B cell (primary cell): ENCODE data around the gene ATP5F1B. TPM values are rescaled to one million over a fixed set of nuclear protein-coding genes. Genes with fewer than 3 reads are reported as not detected.

Experiments
- ATAC-seq: fragments of 200-7000 bp; cut with Tn5 transposase; one replicate; pipeline ENCODE4 v1.10.0; 2021; ENCODE audit warnings: low read depth, mild to moderate bottlenecking, moderate number of reproducible peaks, moderate library complexity
- CTCF ChIA-PET: fragments of 350-600 bp; sonication (Branson Sonifier 250); formaldehyde crosslinking; loops from one replicate; lab custom pipeline; 2021; ENCODE audit warnings: antibody characterized with exemption, inconsistent platforms; lab: Charles Lee
- POLR2A ChIA-PET: fragments of 350-600 bp; sonication (Branson Sonifier 250); formaldehyde crosslinking; loops from one replicate; lab custom pipeline; 2021; ENCODE audit warnings: antibody characterized with exemption; lab: Charles Lee
- DNase-seq: peaks from one replicate; pipeline ENCODE4 v3.0.0; 2013
- H2AFZ ChIP-seq: 2 replicates; pipeline ENCODE4 v1.6.1; 2012; ENCODE audit warnings: mild to moderate bottlenecking, low read depth, low read length; ENCODE audit not compliant: insufficient read depth, poor library complexity, severe bottlenecking
- H3K27ac ChIP-seq, 2 donors: 1 replicate in 1 of 2; 2 replicates in 1 of 2; pipeline ENCODE4 v1.5.1; 2012 to 2013; ENCODE audit warnings: low read length in 2 of 2, mild to moderate bottlenecking in 2 of 2, moderate library complexity in 1 of 2
- H3K27me3 ChIP-seq, 4 experiments: fragments of 200-600 bp in 1 of 4; sonication (generic) in 1 of 4; replicated peaks in 1 of 4; 1 replicate in 2 of 4; 2 replicates in 2 of 4; pipeline versions ENCODE4 v1.6.1 to v1.7.0; 2013 to 2016; ENCODE audit warnings: low read length in 3 of 4, mild to moderate bottlenecking in 2 of 4, mixed read lengths in 1 of 4, moderate library complexity in 1 of 4; ENCODE audit not compliant: insufficient read depth in 4 of 4, control insufficient read depth in 3 of 4; ENCODE audit errors: control extremely low read depth in 1 of 4
- H3K36me3 ChIP-seq, 2 experiments: replicated peaks in 1 of 2; 1 replicate in 1 of 2; 2 replicates in 1 of 2; pipeline versions ENCODE4 v1.6.1 to v1.7.1; 2013; ENCODE audit warnings: low read length in 1 of 2; ENCODE audit not compliant: insufficient read depth in 2 of 2, control insufficient read depth in 1 of 2; ENCODE audit errors: control extremely low read depth in 1 of 2, extremely low read depth in 1 of 2
- H3K4me1 ChIP-seq, 2 donors: fragments of 200-600 bp in 1 of 2; sonication (generic) in 1 of 2; 1 replicate in 1 of 2; 2 replicates in 1 of 2; pipeline versions ENCODE4 v1.5.1 to v1.6.1; 2013 to 2017; ENCODE audit warnings: low read length in 2 of 2; ENCODE audit not compliant: control insufficient read depth in 2 of 2, insufficient read depth in 2 of 2
- H3K4me2 ChIP-seq: replicated peaks from 2 replicates; pipeline ENCODE3; 2012; ENCODE audit warnings: mild to moderate bottlenecking, low read depth, low read length; ENCODE audit not compliant: poor library complexity, severe bottlenecking
- H3K4me3 ChIP-seq, 5 experiments: fragments of 200-600 bp in 1 of 5; sonication (generic) in 1 of 5; 1 replicate in 3 of 5; 2 replicates in 2 of 5; pipeline versions ENCODE4 v1.5.1 to v1.7.0; 2011 to 2016; ENCODE audit warnings: low read length in 4 of 5, mild to moderate bottlenecking in 4 of 5, low read depth in 2 of 5, control low read depth in 1 of 5, moderate library complexity in 1 of 5; ENCODE audit not compliant: insufficient read depth in 1 of 5; ENCODE audit errors: control extremely low read depth in 1 of 5, extremely low read depth in 1 of 5
- H3K79me2 ChIP-seq: fragments of 200-600 bp; sonication (generic); one replicate; pipeline ENCODE4 v1.6.0; 2016; ENCODE audit warnings: low read length; ENCODE audit not compliant: control insufficient read depth, insufficient read depth
- H3K9ac ChIP-seq: fragments of 200-600 bp; sonication (generic); 2 replicates; pipeline ENCODE4 v1.6.1; 2017; ENCODE audit warnings: mild to moderate bottlenecking, low read length, moderate library complexity
- H3K9me3 ChIP-seq, 3 donors: one replicate each; pipeline versions ENCODE4 v1.6.1 to v1.7.1; 2013; ENCODE audit warnings: low read length in 2 of 3; ENCODE audit not compliant: control insufficient read depth in 2 of 3, insufficient read depth in 1 of 3; ENCODE audit errors: control extremely low read depth in 1 of 3
- H4K20me1 ChIP-seq: 2 replicates; pipeline ENCODE4 v1.6.0; 2012; ENCODE audit warnings: mild to moderate bottlenecking, low read length; ENCODE audit not compliant: insufficient read depth, control insufficient read depth, poor library complexity, severe bottlenecking
- H3K27ac Mint-ChIP-seq: one replicate; pipeline ENCODE4 v1.8.0; 2021; ENCODE audit warnings: mixed read lengths
- H3K27me3 Mint-ChIP-seq: one replicate; pipeline ENCODE4 v1.8.0; 2021; ENCODE audit warnings: mixed read lengths
- H3K4me1 Mint-ChIP-seq: one replicate; pipeline ENCODE4 v1.8.0; 2021; ENCODE audit warnings: mixed read lengths
- H3K4me3 Mint-ChIP-seq: one replicate; pipeline ENCODE4 v1.8.0; 2021; ENCODE audit warnings: mixed read lengths
- H3K9me3 Mint-ChIP-seq: one replicate; pipeline ENCODE4 v1.8.0; 2022; ENCODE audit warnings: mixed read lengths; ENCODE audit not compliant: insufficient read depth
- CTCF ChIP-seq: fragments of 200-600 bp; IDR thresholded peaks from one replicate; pipeline ENCODE4 v1.8.0; 2022; ENCODE audit warnings: antibody characterized with exemption, mild to moderate bottlenecking
- EZH2 ChIP-seq: IDR thresholded peaks from 2 replicates; pipeline ENCODE4 v1.6.1; 2012; ENCODE audit warnings: borderline replicate concordance, low read depth, mild to moderate bottlenecking, moderate library complexity, low read length; ENCODE audit not compliant: insufficient read depth, poor library complexity, severe bottlenecking
- WGBS: methylation state at CpG from one replicate; pipeline ENCODE4 v1.1.5; 2013; ENCODE audit warnings: missing lambda C conversion rate; ENCODE audit not compliant: insufficient coverage; 5-methylcytosine and 5-hydroxymethylcytosine counted together
- intact Hi-C: fragments of 100-400 bp; cut with micrococcal nuclease; formaldehyde crosslinking; loops from one replicate; pipeline ENCODE4 v1.10.0; 2022
- polyA plus RNA-seq: library from polyadenylated mRNA; depleted of rRNA; stranded (reverse); fragments of >200 nt; gene quantifications from 2 replicates; pipeline ENCODE4 v1.2.3, GENCODE V29; 2012
- total RNA-seq, 2 donors: library from RNA; stranded (reverse); fragments of 120-200 nt in 1 of 2; gene quantifications; 1 replicate in 1 of 2; 2 replicates in 1 of 2; pipeline versions ENCODE4 v1.2.3 to v1.2.4, GENCODE V29; 2013 to 2022

ATP5F1B gene
- total and polyA plus RNA-seq, 2 donors (not counting 1 experiment from before 2014, with no cell fraction given) = 217 to 378 TPM

- Mint-ChIP-seq H3K4me3 (peak overlapping the region; percentile 89), H3K27ac (peak overlapping the region; percentile 92), H3K9me3 (no peaks in the 10 kb centered on the region), H3K4me1 (peaks cover 83% of the 10 kb centered on the region), H3K27me3 (no peaks in the 10 kb centered on the region)
- Histone ChIP-seq H3K36me3 (peaks cover 0 to 11% of the 10 kb centered on the region in 2 experiments), H2AFZ (peak overlapping the region; percentile 76), H3K4me2 (peak overlapping the region; percentile 91), H3K27me3 (no peaks in the 10 kb centered on the region), H3K9ac (peak overlapping the region; percentile 78), H3K4me1 (peaks cover 60 to 71% of the 10 kb centered on the region in 2 donors), H3K27ac (peak overlapping the region; percentile 63 to 83), H4K20me1 (peaks cover 10% of the 10 kb centered on the region), H3K79me2 (peaks cover 48% of the 10 kb centered on the region), H3K4me3 (peak overlapping the region in 4 of 5 experiments; percentile 57 to 81 (median 73)), H3K9me3 (no peaks in the 10 kb centered on the region)
- ATAC-seq (no peak), DNase-seq (no peak)
- ChIA-PET POLR2A (interaction anchor here (0.6 to 5.1 kb wide), 5 partner anchors 9 to 516 kb away, joined by 3 to 18 read pairs (median 5); partner anchors contain the start of genes ATP5F1B, PTGES3 and ZC3H10), CTCF (interaction anchor here (1.1 to 4.4 kb wide), 4 partner anchors 13 to 119 kb away, joined by 5 to 48 read pairs (median 20); partner anchors contain the start of genes ATP5F1B and NACA)
- 80% methylated on average over 7 of the region's 12 CpGs for WGBS
- TF ChIP-seq CTCF (no peak), EZH2 (no peak)
- intact Hi-C loops = loop anchor here (5.0 to 10.0 kb wide), 5 partner anchors 111 to 891 kb away; partner anchors contain the start of genes APOF, DDIT3, MBD6 and NAB2
Measured at GRCh38 chr12:56633468-56634241, 12.1 kb downstream of the ATP5F1B start.
